LoVo (cell line): ENCODE data around the gene GRIP1.
"Not testable (repeated sequence)": the region's sequence is repeated elsewhere in the genome, so short reads cannot be mapped to it uniquely, and the experiment has no call there.

Source experiments
- DNase-seq: peaks from one replicate; pipeline ENCODE4 v3.0.0-alpha.2; 2016; ENCODE audit warnings: low spot score

GRIP1 gene

DNA sequence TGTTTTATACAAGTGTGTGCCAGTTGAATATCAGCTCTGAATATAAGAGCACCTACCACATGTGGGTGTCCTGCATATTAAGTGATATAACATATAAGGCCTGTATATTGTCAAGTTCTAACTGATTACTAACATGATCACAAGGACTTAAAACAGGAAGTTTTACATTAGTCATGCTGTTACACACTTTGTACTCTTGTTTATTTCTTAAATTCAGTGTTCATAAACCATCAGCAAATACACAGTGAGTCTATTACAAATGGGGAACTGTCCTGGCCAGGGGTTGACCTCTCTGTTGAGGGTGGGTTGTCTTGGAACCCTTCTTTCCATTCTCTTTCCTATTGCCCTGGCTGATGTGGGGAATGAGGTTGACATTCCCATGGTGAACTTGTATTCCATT, 357.4 kb downstream of the GRIP1 start:
- DNase-seq: no peak

DNA sequence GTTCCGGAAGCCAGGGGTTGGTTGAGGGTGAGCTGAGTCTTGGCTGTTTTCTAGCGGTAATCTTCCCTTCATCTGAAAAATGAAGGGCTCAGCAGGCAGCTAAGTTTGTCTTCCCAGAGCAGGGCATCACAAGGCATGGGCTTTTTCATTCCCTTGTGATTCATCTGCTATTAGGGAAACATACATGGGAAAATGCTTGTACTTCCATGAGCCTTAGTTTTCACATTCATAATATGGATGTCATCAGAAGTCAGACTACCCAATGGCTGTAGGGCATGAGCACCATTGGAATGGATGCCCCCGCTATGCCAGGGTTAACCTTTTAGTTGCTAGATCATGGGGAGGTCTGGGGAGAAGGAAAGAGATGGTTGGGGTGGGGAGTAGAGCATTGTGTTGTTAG, 357.9 kb downstream of the GRIP1 start:
- DNase-seq: no peak

DNA sequence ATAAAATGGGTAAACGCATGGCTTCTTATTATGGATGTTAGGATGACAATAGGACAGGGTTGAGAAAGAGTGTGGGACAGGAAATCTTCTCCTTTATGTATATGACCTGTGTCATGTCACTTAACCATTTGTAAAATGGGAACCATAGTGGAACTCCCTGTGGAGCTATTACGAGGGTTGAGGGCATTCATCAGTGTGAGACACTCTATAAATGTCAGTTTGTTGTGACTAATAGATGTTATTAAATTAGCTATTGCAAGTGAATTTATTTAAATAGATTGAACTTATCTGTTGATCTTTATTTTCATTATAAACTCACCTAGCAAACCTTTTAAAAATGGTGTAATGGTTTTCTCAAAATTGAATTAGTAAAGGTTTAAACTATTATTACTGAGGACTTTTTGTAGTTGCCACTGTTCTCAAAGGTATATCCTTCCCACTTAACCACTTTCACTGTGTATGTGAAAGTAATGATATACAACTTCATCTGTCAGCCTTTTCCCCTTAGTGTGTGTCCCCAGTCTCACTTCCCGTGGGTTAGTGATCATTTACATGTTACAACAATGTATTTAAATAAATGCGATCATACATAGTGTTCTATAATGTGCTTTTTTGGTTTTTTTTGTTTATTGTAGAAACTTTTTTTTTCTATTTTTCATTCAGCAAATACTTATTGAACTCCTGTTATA, 359.5 kb downstream of the GRIP1 start:
- DNase-seq: no peak

DNA sequence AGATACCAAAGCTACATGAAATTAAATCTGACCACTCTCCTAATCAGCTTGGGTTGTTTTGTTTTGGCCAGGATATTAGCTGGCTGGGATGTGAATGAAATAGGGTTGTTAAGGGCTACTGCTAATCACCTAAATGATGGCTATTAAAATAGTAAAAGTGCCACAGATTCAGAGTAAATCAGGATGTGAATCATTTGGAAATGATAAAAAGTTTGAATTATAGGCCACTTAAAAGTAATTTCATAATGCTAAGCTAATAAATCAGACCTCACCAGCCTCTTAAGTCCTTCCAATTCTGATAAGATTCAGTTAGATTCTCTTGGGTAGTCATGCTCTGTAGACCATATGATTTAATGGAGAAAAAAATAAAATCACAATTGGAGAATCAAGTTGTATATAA, 364.6 kb downstream of the GRIP1 start:
- DNase-seq: no peak

DNA sequence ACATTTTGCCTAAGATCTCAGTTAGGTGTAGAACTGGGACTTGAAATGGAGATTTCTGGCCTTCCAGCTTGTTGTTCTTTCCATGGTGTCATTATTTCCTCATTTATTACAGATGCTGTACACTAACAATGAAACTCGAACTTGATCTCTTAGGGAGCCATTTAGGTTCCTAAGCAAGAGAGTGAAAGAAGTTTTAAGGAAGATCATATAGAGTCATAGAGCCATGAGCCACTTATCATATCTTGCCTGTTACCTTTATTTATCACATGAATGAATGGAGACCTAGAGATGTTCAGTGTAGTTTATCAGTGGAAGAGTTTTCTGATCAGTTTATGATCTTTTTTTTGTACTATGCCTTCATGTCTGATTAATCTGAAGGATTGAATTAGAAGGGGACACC, 366.7 kb downstream of the GRIP1 start:
- no peak for DNase-seq

DNA sequence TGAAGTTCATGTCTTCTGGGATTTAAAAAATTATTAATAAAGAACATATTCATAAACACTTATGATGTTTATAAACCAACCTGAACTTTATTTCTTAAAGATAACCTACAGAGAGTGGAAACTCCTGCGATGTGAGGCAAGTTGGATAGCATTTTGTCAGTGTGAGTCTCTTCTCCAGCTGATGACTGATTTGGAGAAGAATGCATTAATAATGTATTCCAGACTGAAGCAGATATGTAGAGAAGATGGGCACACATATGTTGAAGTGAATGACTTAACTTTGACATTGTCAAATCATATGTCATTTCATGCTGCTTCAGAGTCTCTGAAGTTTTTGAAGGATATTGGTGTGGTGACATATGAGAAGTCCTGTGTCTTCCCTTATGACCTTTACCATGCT, 369.3 kb downstream of the GRIP1 start:
- DNase-seq: no peak

DNA sequence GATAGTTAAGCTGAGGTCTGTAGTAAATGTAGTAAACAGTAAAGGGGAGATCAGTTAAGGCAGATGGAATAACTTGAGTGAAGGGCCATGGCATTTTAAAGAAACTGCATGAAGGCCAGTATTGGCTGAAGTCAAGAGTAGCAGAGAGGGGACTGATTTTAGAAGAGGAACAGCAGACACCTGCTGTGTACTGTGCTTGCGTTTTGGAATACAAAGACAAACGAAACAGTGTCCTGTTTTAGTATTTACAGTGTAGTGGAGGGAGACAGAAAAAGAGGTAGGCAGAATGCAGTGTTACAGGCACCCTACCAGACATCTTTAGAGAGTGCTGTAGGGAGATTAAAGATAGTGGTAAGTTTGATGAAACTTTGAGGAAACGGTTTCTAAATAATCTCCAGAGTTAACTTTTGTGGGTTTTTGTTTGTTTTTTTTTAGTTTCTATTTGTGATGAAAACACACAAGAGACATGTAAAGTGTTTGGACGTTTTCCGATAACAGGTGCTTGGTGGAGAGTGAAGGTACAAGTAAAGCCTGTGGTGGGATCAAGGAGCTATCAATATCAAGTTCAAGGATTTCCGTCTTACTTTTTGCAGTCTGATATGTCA, 374.5 kb downstream of the GRIP1 start:
- DNase-seq: no peak

DNA sequence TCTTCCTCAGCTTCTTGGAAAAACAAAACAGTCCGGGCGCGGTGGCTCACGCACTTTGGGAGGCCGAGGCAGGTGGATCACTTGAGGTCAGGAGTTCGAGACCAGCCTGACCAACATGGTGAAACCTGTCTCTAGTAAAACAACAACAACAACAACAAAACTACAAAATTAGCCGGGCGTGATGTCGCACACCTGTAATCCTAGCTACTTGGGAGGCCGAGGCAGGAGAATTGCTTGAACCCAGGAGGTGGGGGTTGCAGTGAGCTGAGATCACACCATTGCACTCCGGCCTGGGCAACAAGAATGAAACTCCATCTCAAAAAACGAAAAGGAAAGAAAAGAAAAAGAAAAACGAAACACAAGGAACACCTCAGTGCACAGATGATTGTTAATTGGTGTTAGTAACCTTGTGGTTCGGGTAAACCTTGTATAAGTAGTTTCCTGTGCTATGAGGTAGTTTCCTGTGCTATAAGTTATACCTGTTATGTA, 375.5 kb downstream of the GRIP1 start:
- DNase-seq: not testable (repeated sequence)

DNA sequence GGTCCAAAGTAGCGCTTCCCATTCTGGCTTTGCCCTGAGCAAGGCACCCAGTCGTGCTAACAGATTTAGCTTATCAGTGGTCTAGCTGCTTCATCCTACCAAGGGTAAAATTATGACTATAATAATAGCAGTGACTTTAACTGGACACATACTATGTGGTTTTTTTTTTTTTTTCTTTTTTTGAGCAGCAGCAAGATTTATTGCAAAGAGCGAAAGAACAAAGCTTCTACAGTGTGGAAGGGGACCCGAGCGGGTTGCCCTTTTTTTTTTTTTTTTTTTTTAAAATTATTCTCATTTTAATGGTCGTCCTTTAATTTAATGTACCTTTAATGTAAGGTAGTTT, 376.1 kb downstream of the GRIP1 start:
- no peak for DNase-seq

DNA sequence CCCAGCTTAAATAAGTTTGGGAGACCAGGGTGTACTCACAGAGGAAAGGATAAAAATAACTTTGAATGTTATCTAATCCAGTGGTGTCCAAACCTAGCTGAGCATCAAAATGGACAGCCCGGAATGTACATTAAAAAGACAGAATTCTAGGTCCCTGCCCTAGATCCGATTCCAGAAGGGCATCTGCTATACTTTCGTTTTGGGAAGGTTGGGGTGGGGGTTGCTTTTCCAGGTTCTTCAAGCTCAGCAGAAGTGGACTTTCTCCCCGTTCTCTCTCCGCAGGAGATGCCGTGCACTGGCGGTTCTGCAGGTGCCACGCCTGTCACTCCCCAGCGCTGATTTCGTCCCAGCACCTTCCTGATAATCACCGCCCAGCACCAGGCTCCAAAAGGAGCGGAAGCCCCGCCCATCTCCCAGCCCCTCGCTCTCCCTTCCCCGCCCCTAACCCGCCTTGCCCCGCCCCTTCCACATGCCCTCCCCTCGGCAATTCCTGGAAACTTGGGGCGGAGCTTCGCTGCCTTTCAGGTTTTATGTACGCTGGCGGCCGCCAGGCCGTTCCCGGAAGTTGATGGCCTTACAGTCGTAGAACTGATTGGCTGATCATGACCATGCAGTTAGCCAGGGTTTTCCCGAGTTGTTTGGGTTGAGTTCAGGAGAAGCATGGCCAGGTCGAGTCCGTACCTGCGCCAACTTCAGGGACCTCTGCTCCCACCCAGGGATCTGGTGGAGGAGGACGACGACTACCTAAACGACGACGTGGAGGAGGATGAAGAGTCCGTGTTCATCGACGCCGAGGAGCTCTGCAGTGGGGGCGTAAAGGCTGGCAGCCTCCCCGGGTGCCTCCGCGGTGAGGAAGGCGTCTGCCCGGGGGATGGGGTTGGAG, 376.7 kb downstream of the GRIP1 start, which contains the start of gene HELB:
HELB (plus strand) TSS at position 550 of the 883 bp plus-strand sequence; CDS start at position 661, 111 bp downstream.
- DNase-seq: peak; percentile 100

DNA sequence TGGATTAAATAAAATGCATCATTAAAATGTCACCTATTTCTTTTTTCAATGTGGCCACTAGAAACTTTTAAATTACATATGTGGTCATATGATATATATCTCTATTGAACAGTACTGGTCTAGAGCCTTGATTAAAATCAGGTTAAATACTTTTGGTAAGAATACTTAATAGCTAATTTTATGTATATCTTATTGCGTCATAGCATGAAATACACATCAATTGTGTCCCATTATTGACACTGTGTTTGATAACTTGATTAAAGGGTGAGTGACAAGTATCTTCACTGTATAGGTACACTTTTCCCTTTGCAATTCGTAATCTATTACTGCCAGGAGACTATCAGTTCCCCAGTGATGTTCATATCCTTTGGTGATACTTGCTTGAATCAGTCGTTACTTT, 381.0 kb downstream of the GRIP1 start:
- no peak for DNase-seq
